Measurements from ENCODE around the gene GALNT10.

DNA sequence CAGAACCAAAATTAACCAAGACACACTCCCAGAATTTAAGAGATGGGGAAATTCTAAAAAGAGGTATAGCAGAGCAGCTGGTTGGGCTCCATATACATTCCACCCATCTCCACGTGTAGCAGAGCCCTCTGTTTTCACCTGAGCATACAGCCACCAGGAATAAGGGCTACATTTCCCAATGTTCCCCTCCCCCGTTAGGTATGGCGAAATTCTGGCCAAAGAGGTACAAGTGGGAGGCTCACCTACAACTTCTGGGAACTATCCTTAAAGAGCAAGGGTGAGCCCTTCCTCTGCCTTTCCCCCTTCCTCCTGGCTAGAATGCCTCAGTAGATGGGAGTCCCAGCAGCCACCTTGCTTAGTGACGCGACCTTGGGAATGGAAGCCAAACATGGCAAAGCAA is 250.0 kb downstream of the GALNT10 start:
- TF ChIP-seq CTCF (IDR thresholded peaks at IDR 0.05), result no peak
- TF ChIP-seq POLR2A (IDR thresholded peaks at IDR 0.05; ENCODE audit: low read depth), result no peak

Measured in esophagus muscularis mucosa (tissue), 3 donors.